Lower leg skin (tissue), 4 donors: Measurements from ENCODE around the gene ABHD1. TPM values are rescaled to one million over a fixed set of nuclear protein-coding genes. Genes with fewer than 3 reads are reported as not detected.
"Not testable (repeated sequence)": the region's sequence is repeated elsewhere in the genome, so short reads cannot be mapped to it uniquely, and the experiment has no call there.

Experiments used
- DNase-seq, 2 donors: peaks; one replicate each; pipeline ENCODE4 v3.0.0-alpha.2; 2019; ENCODE audit warnings: low spot score in 2 of 2
- H3K4me3 ChIP-seq: fragments of 200-600 bp; sonication (generic); 2 replicates; pipeline ENCODE4 v1.5.1; 2017; ENCODE audit warnings: mild to moderate bottlenecking, low read depth; ENCODE audit not compliant: poor library complexity, severe bottlenecking
- CTCF ChIP-seq, 3 donors: fragments of 450-650 bp; IDR thresholded peaks; one replicate each; pipeline ENCODE4 v1.5.1; 2016; ENCODE audit warnings: antibody characterized with exemption in 3 of 3, mild to moderate bottlenecking in 3 of 3, moderate library complexity in 2 of 3
- POLR2A ChIP-seq, 2 donors: fragments of 450-650 bp; IDR thresholded peaks; one replicate each; pipeline ENCODE4 v1.6.1; 2016 to 2017; ENCODE audit warnings: antibody characterized with exemption in 2 of 2, mild to moderate bottlenecking in 1 of 2, moderate library complexity in 1 of 2
- WGBS, 2 donors: methylation state at CpG; one replicate each; pipeline ENCODE4 v1.1.5; 2018; 5-methylcytosine and 5-hydroxymethylcytosine counted together
- intact Hi-C: fragments of 100-400 bp; cut with DNase I; formaldehyde crosslinking; loops from one replicate; pipeline ENCODE4 v1.15.0; 2023; ENCODE audit warnings: low total_unique reads
- total RNA-seq, 4 donors: library from RNA; depleted of rRNA; stranded (reverse); fragments of >200 nt; gene quantifications; one replicate each; pipeline ENCODE4 v1.1.0, GENCODE V29; 2016

The ABHD1 gene
- total RNA-seq, 4 donors from 2014 or later = 0.57 to 0.94 TPM; not detected in 2

- no peak for DNase-seq
- WGBS, 2 donors = 42 to 48% methylated on average over 8 of the region's 8 CpGs
- intact Hi-C loops = no loop called here
- peak in 1 of 3 donors; percentile 24 for TF ChIP-seq CTCF (IDR thresholded peaks at IDR 0.05)
- TF ChIP-seq POLR2A (IDR thresholded peaks at IDR 0.05) = no peak
- H3K4me3 ChIP-seq = no peak overlapping the region
Observed at GRCh38 chr2:27171351-27171848, 47.8 kb downstream of the ABHD1 start.

- no peak for TF ChIP-seq POLR2A (IDR thresholded peaks at IDR 0.05)
- TF ChIP-seq CTCF (IDR thresholded peaks at IDR 0.05) = no peak
- H3K4me3 ChIP-seq = no peak overlapping the region
- DNase-seq = no peak
- intact Hi-C loops = no loop called here
- WGBS, 2 donors = 64 to 78% methylated on average over 6 of the region's 6 CpGs
Observed at GRCh38 chr2:27174638-27175037, 51.0 kb downstream of the ABHD1 start.

GRCh38 chr2:27175330-27175729 lies 51.7 kb downstream of the ABHD1 start:
- intact Hi-C loops = no loop called here
- 75% methylated on average over 8 of the region's 8 CpGs for WGBS, 2 donors
- peak in 1 of 2 donors; percentile 35 for DNase-seq
- TF ChIP-seq CTCF (IDR thresholded peaks at IDR 0.05) = no peak
- no peak for TF ChIP-seq POLR2A (IDR thresholded peaks at IDR 0.05)
- no peak overlapping the region for H3K4me3 ChIP-seq

- DNase-seq, intact Hi-C loops, H3K4me3 ChIP-seq: not testable (repeated sequence)
- 91 to 95% methylated on average over 4 of the region's 4 CpGs for WGBS, 2 donors
Observed at GRCh38 chr2:27175781-27176180, 52.2 kb downstream of the ABHD1 start.

- no peak overlapping the region for H3K4me3 ChIP-seq
- intact Hi-C loops = no loop called here
- DNase-seq = no peak
- 73 to 77% methylated on average over 15 of the region's 15 CpGs for WGBS, 2 donors
- TF ChIP-seq CTCF (IDR thresholded peaks at IDR 0.05) = no peak
- no peak for TF ChIP-seq POLR2A (IDR thresholded peaks at IDR 0.05)
Observed at GRCh38 chr2:27177441-27178351, 54.1 kb downstream of the ABHD1 start.

DNA sequence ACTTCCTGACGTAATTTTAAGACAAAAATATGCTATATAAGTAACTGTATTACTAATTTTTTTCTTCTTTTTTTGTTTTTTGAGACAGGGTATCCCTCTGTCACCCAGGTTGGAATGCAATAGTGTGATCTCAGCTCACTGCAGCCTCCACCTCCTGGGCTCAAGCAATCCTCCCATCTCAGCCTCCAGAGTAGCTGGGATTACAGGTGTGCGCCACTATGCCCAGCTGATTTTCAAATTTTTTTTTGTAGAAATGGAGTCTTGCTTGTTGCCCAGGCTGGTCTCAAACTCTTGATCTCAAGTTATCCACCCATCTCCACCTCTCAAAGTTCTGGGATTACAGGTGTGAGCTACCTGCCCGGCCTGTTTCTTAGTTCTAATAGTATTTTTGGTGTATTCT lies 54.9 kb downstream of the ABHD1 start:
- H3K4me3 ChIP-seq = no peak overlapping the region
- 88% methylated on average over 3 of the region's 3 CpGs for WGBS, 2 donors
- DNase-seq = no peak
- TF ChIP-seq POLR2A (IDR thresholded peaks at IDR 0.05) (no peak), CTCF (IDR thresholded peaks at IDR 0.05) (no peak)
- intact Hi-C loops = no loop called here
